Measurements from ENCODE around the gene C19orf73.

DNA sequence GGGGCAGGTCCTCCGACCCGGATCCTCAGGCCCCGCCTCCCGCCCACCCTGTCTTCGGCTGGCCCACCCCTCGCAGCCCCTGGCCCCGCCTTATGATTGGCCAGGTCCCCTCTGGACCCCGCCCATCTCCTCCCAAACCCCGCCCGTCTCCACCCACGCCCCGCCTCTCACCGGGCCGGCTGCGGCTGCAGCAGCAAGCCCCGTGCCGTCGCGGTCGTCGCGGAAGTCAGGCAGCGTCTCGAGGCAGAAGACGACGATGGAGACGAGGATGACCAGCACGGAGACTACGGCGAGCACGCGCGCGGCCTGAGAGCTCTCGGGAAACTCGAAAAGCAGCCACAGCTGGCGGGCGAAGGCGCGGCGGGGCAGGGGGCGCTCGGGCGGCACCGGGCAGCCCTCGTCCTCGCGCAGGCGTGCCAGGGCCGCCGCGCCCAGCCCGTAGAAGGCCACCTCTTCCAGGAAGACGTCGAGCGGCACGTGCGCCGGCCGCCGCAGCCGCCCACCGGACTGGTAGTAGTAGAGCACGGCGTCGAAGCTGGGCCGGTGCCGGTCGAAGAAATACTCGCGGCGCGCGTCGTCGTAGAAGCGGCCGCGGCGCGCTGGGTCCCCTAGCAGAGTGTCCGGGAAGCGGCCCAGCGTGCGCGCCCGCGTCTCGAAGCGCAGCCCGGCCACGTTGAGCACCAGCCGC, 46.9 kb downstream of the C19orf73 start:
- TF ChIP-seq TAL1 (IDR thresholded peaks at IDR 0.05) (no peak), ZFX (CRISPR knock-in tag; IDR thresholded peaks at IDR 0.05) (no peak), GTF2F1 (IDR thresholded peaks at IDR 0.05; ENCODE audit: low read depth, low read length) (no peak), CBFB (CRISPR knock-in tag; IDR thresholded peaks at IDR 0.05) (no peak), JUN (IDR thresholded peaks at IDR 0.05; ENCODE audit: borderline replicate concordance, low read depth, low read length) (no peak), JUN (CRISPR knock-in tag; IDR thresholded peaks at IDR 0.05; ENCODE audit: borderline replicate concordance) (no peak)
- TF ChIP-seq, protein P1, sequence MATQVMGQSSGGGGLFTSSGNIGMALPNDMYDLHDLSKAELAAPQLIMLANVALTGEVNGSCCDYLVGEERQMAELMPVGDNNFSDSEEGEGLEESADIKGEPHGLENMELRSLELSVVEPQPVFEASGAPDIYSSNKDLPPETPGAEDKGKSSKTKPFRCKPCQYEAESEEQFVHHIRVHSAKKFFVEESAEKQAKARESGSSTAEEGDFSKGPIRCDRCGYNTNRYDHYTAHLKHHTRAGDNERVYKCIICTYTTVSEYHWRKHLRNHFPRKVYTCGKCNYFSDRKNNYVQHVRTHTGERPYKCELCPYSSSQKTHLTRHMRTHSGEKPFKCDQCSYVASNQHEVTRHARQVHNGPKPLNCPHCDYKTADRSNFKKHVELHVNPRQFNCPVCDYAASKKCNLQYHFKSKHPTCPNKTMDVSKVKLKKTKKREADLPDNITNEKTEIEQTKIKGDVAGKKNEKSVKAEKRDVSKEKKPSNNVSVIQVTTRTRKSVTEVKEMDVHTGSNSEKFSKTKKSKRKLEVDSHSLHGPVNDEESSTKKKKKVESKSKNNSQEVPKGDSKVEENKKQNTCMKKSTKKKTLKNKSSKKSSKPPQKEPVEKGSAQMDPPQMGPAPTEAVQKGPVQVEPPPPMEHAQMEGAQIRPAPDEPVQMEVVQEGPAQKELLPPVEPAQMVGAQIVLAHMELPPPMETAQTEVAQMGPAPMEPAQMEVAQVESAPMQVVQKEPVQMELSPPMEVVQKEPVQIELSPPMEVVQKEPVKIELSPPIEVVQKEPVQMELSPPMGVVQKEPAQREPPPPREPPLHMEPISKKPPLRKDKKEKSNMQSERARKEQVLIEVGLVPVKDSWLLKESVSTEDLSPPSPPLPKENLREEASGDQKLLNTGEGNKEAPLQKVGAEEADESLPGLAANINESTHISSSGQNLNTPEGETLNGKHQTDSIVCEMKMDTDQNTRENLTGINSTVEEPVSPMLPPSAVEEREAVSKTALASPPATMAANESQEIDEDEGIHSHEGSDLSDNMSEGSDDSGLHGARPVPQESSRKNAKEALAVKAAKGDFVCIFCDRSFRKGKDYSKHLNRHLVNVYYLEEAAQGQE (IDR thresholded peaks at IDR 0.05; ENCODE audit: borderline replicate concordance): no peak
- TF ChIP-seq, protein P1 (CRISPR knock-in tag; IDR thresholded peaks at IDR 0.05; ENCODE audit: low read depth): no peak

Measured in K562 (cell line).